Left lung (tissue), 10 donors: ENCODE results near the gene TUNAR. TPM values are rescaled to one million over a fixed set of nuclear protein-coding genes. Genes with fewer than 3 reads are reported as not detected.

Experiments used
- ATAC-seq: fragments of 200-7000 bp; cut with Tn5 transposase; one replicate; pipeline ENCODE4 v1.9.1; 2020; ENCODE audit warnings: moderate library complexity
- DNase-seq, 4 donors: peaks; one replicate each; pipeline ENCODE4 v3.0.0-alpha.2; 2013 to 2020
- H3K27ac ChIP-seq, 2 donors: fragments of 200-600 bp; sonication (generic) in 1 of 2; one replicate each; pipeline versions ENCODE4 v1.5.0 to v1.8.0; 2020 to 2021
- H3K27me3 ChIP-seq, 2 donors: fragments of 200-600 bp; sonication (generic) in 1 of 2; one replicate each; pipeline versions ENCODE4 v1.5.0 to v1.8.0; 2020 to 2021
- H3K36me3 ChIP-seq, 2 donors: fragments of 200-600 bp; sonication (generic) in 1 of 2; one replicate each; pipeline versions ENCODE4 v1.5.0 to v1.8.0; 2020 to 2021
- H3K4me1 ChIP-seq, 2 donors: fragments of 200-600 bp; one replicate each; pipeline ENCODE4 v1.8.0; 2021
- H3K4me3 ChIP-seq, 2 donors: fragments of 200-600 bp; sonication (generic) in 1 of 2; one replicate each; pipeline versions ENCODE4 v1.5.0 to v1.8.0; 2020 to 2021; ENCODE audit warnings: mild to moderate bottlenecking in 1 of 2
- H3K9me3 ChIP-seq, 2 donors: fragments of 200-600 bp; sonication (generic) in 1 of 2; one replicate each; pipeline versions ENCODE4 v1.5.0 to v1.8.0; 2020 to 2021
- CTCF ChIP-seq, 2 donors: fragments of 200-600 bp; sonication (generic) in 1 of 2; IDR thresholded peaks; one replicate each; pipeline versions ENCODE4 v1.5.0 to v1.8.0; 2021; ENCODE audit warnings: antibody characterized with exemption in 2 of 2
- intact Hi-C, 2 donors: fragments of 100-400 bp; cut with DNase I; formaldehyde crosslinking; loops; one replicate each; pipeline versions ENCODE4 v1.11.2 to v1.14.2; 2022
- polyA plus RNA-seq, 6 donors: library from polyadenylated mRNA; unstranded; fragments of 120-200 nt; gene quantifications; one replicate each; pipeline ENCODE4 v1.2.1, GENCODE V29; 2013; ENCODE audit not compliant: insufficient read length in 6 of 6
- total RNA-seq, 2 donors: library from RNA; stranded (reverse); fragmentation: NEBNext Ultra II Directional; extraction: Animal tissue kit (Norgen Biotek cat#: 25700); gene quantifications; one replicate each; pipeline ENCODE4 v1.2.1, GENCODE V29; 2021
- donor health status: DM: no; HTN: yes; CAD: no.
- donor health status: DM: no; HTN: no; CAD: no.

Gene TUNAR
- total and polyA plus RNA-seq, 8 donors: 0.12 to 0.30 (median 0.19) TPM; not detected in 4

- H3K9me3 ChIP-seq: no peaks in the 10 kb centered on the region
- DNase-seq (no peak), ATAC-seq (no peak)
- peaks cover 0 to 45% of the 10 kb centered on the region in 2 donors for H3K27me3 ChIP-seq
- no peak overlapping the region for H3K27ac ChIP-seq
- H3K4me1 ChIP-seq: no peaks in the 10 kb centered on the region
- intact Hi-C loops: no loop called here
- TF ChIP-seq CTCF (IDR thresholded peaks at IDR 0.05): no peak
- no peaks in the 10 kb centered on the region for H3K36me3 ChIP-seq
- H3K4me3 ChIP-seq: no peak overlapping the region
Observed at GRCh38 chr14:95903165-95903564, 26.5 kb downstream of the TUNAR start.

GRCh38 chr14:95903616-95904107, 27.0 kb downstream of the TUNAR start:
- Histone ChIP-seq H3K4me1 (no peaks in the 10 kb centered on the region), H3K36me3 (no peaks in the 10 kb centered on the region), H3K9me3 (no peaks in the 10 kb centered on the region), H3K27ac (no peak overlapping the region), H3K27me3 (peaks cover 0 to 43% of the 10 kb centered on the region in 2 donors), H3K4me3 (no peak overlapping the region)
- intact Hi-C loops: no loop called here
- no peak for ATAC-seq
- DNase-seq: no peak
- no peak for TF ChIP-seq CTCF (IDR thresholded peaks at IDR 0.05)

- intact Hi-C loops: no loop called here
- Histone ChIP-seq H3K27me3 (peaks cover 0 to 27% of the 10 kb centered on the region in 2 donors), H3K4me1 (no peaks in the 10 kb centered on the region), H3K4me3 (no peak overlapping the region), H3K27ac (no peak overlapping the region), H3K36me3 (no peaks in the 10 kb centered on the region), H3K9me3 (no peaks in the 10 kb centered on the region)
- ATAC-seq: no peak
- TF ChIP-seq CTCF (IDR thresholded peaks at IDR 0.05): no peak
- no peak for DNase-seq
Observed at GRCh38 chr14:95906591-95906990, 30.0 kb downstream of the TUNAR start.

- ATAC-seq (no peak), DNase-seq (no peak)
- Histone ChIP-seq H3K4me3 (no peak overlapping the region), H3K27ac (no peak overlapping the region), H3K4me1 (no peaks in the 10 kb centered on the region), H3K27me3 (peaks cover 0 to 17% of the 10 kb centered on the region in 2 donors), H3K9me3 (no peaks in the 10 kb centered on the region), H3K36me3 (no peaks in the 10 kb centered on the region)
- intact Hi-C loops: no loop called here
- TF ChIP-seq CTCF (IDR thresholded peaks at IDR 0.05): no peak
Observed at GRCh38 chr14:95910628-95911027, 34.0 kb downstream of the TUNAR start.

- TF ChIP-seq CTCF (IDR thresholded peaks at IDR 0.05): no peak
- Histone ChIP-seq H3K27ac (no peak overlapping the region), H3K36me3 (no peaks in the 10 kb centered on the region), H3K27me3 (peaks cover 0 to 22% of the 10 kb centered on the region in 2 donors), H3K4me1 (no peaks in the 10 kb centered on the region), H3K9me3 (no peaks in the 10 kb centered on the region), H3K4me3 (no peak overlapping the region)
- intact Hi-C loops: no loop called here
- no peak for DNase-seq
- no peak for ATAC-seq
Observed at GRCh38 chr14:95911456-95911855, 34.8 kb downstream of the TUNAR start.
